Sigmoid colon (tissue), 4 donors: ENCODE measurements around the gene L3MBTL1.

ENCODE experiments used
- EP300 ChIP-seq, 4 donors: sonication (generic); formaldehyde crosslinking; IDR thresholded peaks; one replicate each; pipeline ENCODE4 v1.6.1; 2017; ENCODE audit warnings: antibody characterized with exemption in 4 of 4
- POLR2A ChIP-seq, 2 donors: fragments of 450-650 bp; IDR thresholded peaks; one replicate each; pipeline ENCODE4 v1.6.1; 2016; ENCODE audit warnings: antibody characterized with exemption in 2 of 2, mild to moderate bottlenecking in 2 of 2, moderate library complexity in 2 of 2
- TF ChIP-seq, protein P1 (sequence below), 4 experiments: fragments of 450-650 bp in 3 of 4; fragments of 200-600 bp in 1 of 4; IDR thresholded peaks; one replicate each; pipeline ENCODE4 v1.5.1; 2016 to 2019; ENCODE audit warnings: antibody characterized with exemption in 4 of 4, mild to moderate bottlenecking in 3 of 4, moderate library complexity in 2 of 4

DNA sequence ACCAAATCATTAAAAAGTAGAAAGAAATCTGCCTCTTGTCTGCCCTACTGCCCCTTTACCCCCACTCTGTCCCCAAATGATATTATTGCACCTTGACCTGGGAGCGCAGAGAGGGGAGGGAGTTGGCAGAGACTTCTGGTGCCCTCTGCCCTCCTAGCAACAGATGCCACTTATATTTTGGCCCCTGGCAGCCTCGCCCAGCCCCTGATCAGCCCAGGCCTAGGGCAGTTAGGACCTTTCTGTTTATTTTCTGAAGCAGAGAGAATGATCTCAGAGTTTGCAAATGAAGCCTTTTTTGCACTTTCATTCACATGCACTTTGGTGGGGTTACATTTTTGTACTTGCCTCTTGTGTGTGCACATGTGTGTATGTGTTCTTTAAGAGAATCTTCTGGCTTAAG lies 43.0 kb downstream of the L3MBTL1 start:
- TF ChIP-seq, protein P1, sequence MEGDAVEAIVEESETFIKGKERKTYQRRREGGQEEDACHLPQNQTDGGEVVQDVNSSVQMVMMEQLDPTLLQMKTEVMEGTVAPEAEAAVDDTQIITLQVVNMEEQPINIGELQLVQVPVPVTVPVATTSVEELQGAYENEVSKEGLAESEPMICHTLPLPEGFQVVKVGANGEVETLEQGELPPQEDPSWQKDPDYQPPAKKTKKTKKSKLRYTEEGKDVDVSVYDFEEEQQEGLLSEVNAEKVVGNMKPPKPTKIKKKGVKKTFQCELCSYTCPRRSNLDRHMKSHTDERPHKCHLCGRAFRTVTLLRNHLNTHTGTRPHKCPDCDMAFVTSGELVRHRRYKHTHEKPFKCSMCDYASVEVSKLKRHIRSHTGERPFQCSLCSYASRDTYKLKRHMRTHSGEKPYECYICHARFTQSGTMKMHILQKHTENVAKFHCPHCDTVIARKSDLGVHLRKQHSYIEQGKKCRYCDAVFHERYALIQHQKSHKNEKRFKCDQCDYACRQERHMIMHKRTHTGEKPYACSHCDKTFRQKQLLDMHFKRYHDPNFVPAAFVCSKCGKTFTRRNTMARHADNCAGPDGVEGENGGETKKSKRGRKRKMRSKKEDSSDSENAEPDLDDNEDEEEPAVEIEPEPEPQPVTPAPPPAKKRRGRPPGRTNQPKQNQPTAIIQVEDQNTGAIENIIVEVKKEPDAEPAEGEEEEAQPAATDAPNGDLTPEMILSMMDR (IDR thresholded peaks at IDR 0.05): no peak
- TF ChIP-seq POLR2A (IDR thresholded peaks at IDR 0.05): no peak
- no peak for TF ChIP-seq EP300 (IDR thresholded peaks at IDR 0.05)
